ENCODE measurements around the gene SPINK13. TPM values are rescaled to one million over a fixed set of nuclear protein-coding genes. Genes with fewer than 3 reads are reported as not detected.

Gene SPINK13
- not detected for polyA plus RNA-seq (2013, experiment 1 of 2)
- polyA plus RNA-seq (2013, experiment 2 of 2): not detected

GRCh38 chr5:148268566-148268965 is at the start of gene SPINK13:
TSS of gene SPINK13 (plus strand) at chr5:148268794. CDS start at chr5:148270073, 1,279 bp downstream.
- Histone ChIP-seq H3K9ac (ENCODE audit: low read depth, low read length, poor library complexity) (no peak within 1 kb of the TSS), H3K4ac (ENCODE audit: low read length) (no peak within 1 kb of the TSS), H3K18ac (ENCODE audit: low read length) (no peak within 1 kb of the TSS), H2BK12ac (ENCODE audit: low read length) (no peak within 1 kb of the TSS), H3K4me1 (ENCODE audit: control insufficient read depth in 2 of 2, insufficient read depth in 1 of 2, low read depth in 1 of 2, low read length in 2 of 2) (no peaks in the 10 kb centered on the region), H4K91ac (ENCODE audit: low read depth, low read length, poor library complexity) (no peak within 1 kb of the TSS), H3K14ac (ENCODE audit: low read length) (no peak within 1 kb of the TSS), H2AFZ (ENCODE audit: low read length) (no peak within 1 kb of the TSS), H2AK5ac (ENCODE audit: low read depth, low read length) (no peak within 1 kb of the TSS), H3K79me1 (ENCODE audit: low read depth, low read length) (no peaks in the 10 kb centered on the region), H3K27ac (replicated peaks; ENCODE audit: low read length) (no peak within 1 kb of the TSS), H3K27me3 (ENCODE audit: control insufficient read depth in 3 of 3, insufficient read depth in 3 of 3, low read depth in 1 of 3, low read length in 3 of 3) (no peaks in the 10 kb centered on the region), H3K36me3 (replicated peaks in 1 of 2; ENCODE audit: control insufficient read depth in 2 of 2, insufficient read depth in 2 of 2, low read length in 2 of 2) (no peaks in the 10 kb centered on the region), H3K4me3 (ENCODE audit: low read length in 2 of 2) (no peak within 1 kb of the TSS), H2BK120ac (ENCODE audit: low read depth, low read length) (no peak within 1 kb of the TSS), H3K4me2 (ENCODE audit: insufficient read depth, low read length, poor library complexity, severe bottlenecking) (no peak within 1 kb of the TSS), H4K8ac (ENCODE audit: low read depth, low read length) (no peak within 1 kb of the TSS), H2BK5ac (ENCODE audit: low read length) (no peak within 1 kb of the TSS), H3K23ac (ENCODE audit: low read depth, low read length, poor library complexity) (no peak within 1 kb of the TSS), H2BK15ac (ENCODE audit: low read length) (no peak within 1 kb of the TSS), H3K9me3 (replicated peaks in 1 of 2; ENCODE audit: control insufficient read depth in 2 of 2, insufficient read depth in 1 of 2, low read depth in 1 of 2, low read length in 2 of 2) (no peaks in the 10 kb centered on the region)
- no CpG with 5 or more reads among the region's 4 CpGs for WGBS, 2 donors (ENCODE audit: extremely low coverage in 2 of 2, insufficient read length in 2 of 2, insufficient replicate concordance in 1 of 2)
- no peak for DNase-seq (ENCODE audit: low spot score)

DNA sequence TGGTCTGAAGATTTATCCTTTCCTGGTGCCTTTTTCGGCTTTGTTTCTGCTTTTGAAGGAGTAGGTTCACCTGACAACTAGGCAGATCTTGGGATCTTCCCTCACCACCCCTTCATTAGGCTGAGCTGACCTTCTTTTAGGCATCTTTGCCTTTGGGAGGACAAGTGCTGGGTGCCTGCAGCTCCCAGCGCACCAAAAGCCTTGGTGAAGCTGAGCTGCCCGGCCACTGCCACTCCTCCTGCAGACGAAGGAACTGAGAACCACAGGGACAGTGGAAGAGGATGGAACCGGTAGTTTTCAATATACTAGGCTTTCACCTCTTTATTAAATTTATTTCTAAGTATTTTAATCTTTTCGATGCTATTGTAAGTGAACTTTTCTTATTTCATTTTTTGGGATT is 47.1 kb upstream of the SPINK13 start:
- H3K23ac ChIP-seq (ENCODE audit: low read depth, low read length, poor library complexity): no peak overlapping the region
- no peak overlapping the region for H2BK15ac ChIP-seq (ENCODE audit: low read length)
- no peak overlapping the region for H3K4me3 ChIP-seq (ENCODE audit: low read length in 2 of 2)
- H2AFZ ChIP-seq (ENCODE audit: low read length): no peak overlapping the region
- H3K9me3 ChIP-seq (replicated peaks in 1 of 2; ENCODE audit: control insufficient read depth in 2 of 2, insufficient read depth in 1 of 2, low read depth in 1 of 2, low read length in 2 of 2): no peaks in the 10 kb centered on the region
- H2BK12ac ChIP-seq (ENCODE audit: low read length): no peak overlapping the region
- H4K91ac ChIP-seq (ENCODE audit: low read depth, low read length, poor library complexity): no peak overlapping the region
- H2BK5ac ChIP-seq (ENCODE audit: low read length): no peak overlapping the region
- H3K14ac ChIP-seq (ENCODE audit: low read length): no peak overlapping the region
- H4K8ac ChIP-seq (ENCODE audit: low read depth, low read length): no peak overlapping the region
- H3K9ac ChIP-seq (ENCODE audit: low read depth, low read length, poor library complexity): no peak overlapping the region
- no peaks in the 10 kb centered on the region for H3K36me3 ChIP-seq (replicated peaks in 1 of 2; ENCODE audit: control insufficient read depth in 2 of 2, insufficient read depth in 2 of 2, low read length in 2 of 2)
- no peak overlapping the region for H2BK120ac ChIP-seq (ENCODE audit: low read depth, low read length)
- H2AK5ac ChIP-seq (ENCODE audit: low read depth, low read length): no peak overlapping the region
- H3K4me2 ChIP-seq (ENCODE audit: insufficient read depth, low read length, poor library complexity, severe bottlenecking): no peak overlapping the region
- H3K27ac ChIP-seq (replicated peaks; ENCODE audit: low read length): no peak overlapping the region
- peaks cover 2% of the 10 kb centered on the region for H3K79me1 ChIP-seq (ENCODE audit: low read depth, low read length)
- H3K27me3 ChIP-seq (ENCODE audit: control insufficient read depth in 3 of 3, insufficient read depth in 3 of 3, low read depth in 1 of 3, low read length in 3 of 3): no peaks in the 10 kb centered on the region
- no peak overlapping the region for H3K18ac ChIP-seq (ENCODE audit: low read length)
- WGBS, 2 donors (ENCODE audit: extremely low coverage in 2 of 2, insufficient read length in 2 of 2, insufficient replicate concordance in 1 of 2): no CpG with 5 or more reads among the region's 6 CpGs
- no peaks in the 10 kb centered on the region for H3K4me1 ChIP-seq (ENCODE audit: control insufficient read depth in 2 of 2, insufficient read depth in 1 of 2, low read depth in 1 of 2, low read length in 2 of 2)
- no peak for DNase-seq (ENCODE audit: low spot score)
- H3K4ac ChIP-seq (ENCODE audit: low read length): no peak overlapping the region

- peaks cover 2% of the 10 kb centered on the region for H3K79me1 ChIP-seq (ENCODE audit: low read depth, low read length)
- no peak overlapping the region for H2BK12ac ChIP-seq (ENCODE audit: low read length)
- H3K18ac ChIP-seq (ENCODE audit: low read length): no peak overlapping the region
- H3K23ac ChIP-seq (ENCODE audit: low read depth, low read length, poor library complexity): no peak overlapping the region
- no peak overlapping the region for H2BK120ac ChIP-seq (ENCODE audit: low read depth, low read length)
- H4K8ac ChIP-seq (ENCODE audit: low read depth, low read length): no peak overlapping the region
- no peaks in the 10 kb centered on the region for H3K4me1 ChIP-seq (ENCODE audit: control insufficient read depth in 2 of 2, insufficient read depth in 1 of 2, low read depth in 1 of 2, low read length in 2 of 2)
- H3K27me3 ChIP-seq (ENCODE audit: control insufficient read depth in 3 of 3, insufficient read depth in 3 of 3, low read depth in 1 of 3, low read length in 3 of 3): no peaks in the 10 kb centered on the region
- no peak overlapping the region for H2AFZ ChIP-seq (ENCODE audit: low read length)
- no peaks in the 10 kb centered on the region for H3K9me3 ChIP-seq (replicated peaks in 1 of 2; ENCODE audit: control insufficient read depth in 2 of 2, insufficient read depth in 1 of 2, low read depth in 1 of 2, low read length in 2 of 2)
- H4K91ac ChIP-seq (ENCODE audit: low read depth, low read length, poor library complexity): no peak overlapping the region
- no peak overlapping the region for H2BK5ac ChIP-seq (ENCODE audit: low read length)
- no peak overlapping the region for H2AK5ac ChIP-seq (ENCODE audit: low read depth, low read length)
- no peak for DNase-seq (ENCODE audit: low spot score)
- no peak overlapping the region for H3K4ac ChIP-seq (ENCODE audit: low read length)
- H2BK15ac ChIP-seq (ENCODE audit: low read length): no peak overlapping the region
- H3K14ac ChIP-seq (ENCODE audit: low read length): no peak overlapping the region
- WGBS, 2 donors (ENCODE audit: extremely low coverage in 2 of 2, insufficient read length in 2 of 2, insufficient replicate concordance in 1 of 2): no CpG with 5 or more reads among the region's 2 CpGs
- no peak overlapping the region for H3K4me3 ChIP-seq (ENCODE audit: low read length in 2 of 2)
- no peaks in the 10 kb centered on the region for H3K36me3 ChIP-seq (replicated peaks in 1 of 2; ENCODE audit: control insufficient read depth in 2 of 2, insufficient read depth in 2 of 2, low read length in 2 of 2)
- H3K27ac ChIP-seq (replicated peaks; ENCODE audit: low read length): no peak overlapping the region
- H3K4me2 ChIP-seq (ENCODE audit: insufficient read depth, low read length, poor library complexity, severe bottlenecking): no peak overlapping the region
- no peak overlapping the region for H3K9ac ChIP-seq (ENCODE audit: low read depth, low read length, poor library complexity)
Observed at GRCh38 chr5:148224117-148224742, 44.4 kb upstream of the SPINK13 start.

GRCh38 chr5:148228392-148228984 is 40.1 kb upstream of the SPINK13 start:
- Histone ChIP-seq H2BK5ac (ENCODE audit: low read length) (no peak overlapping the region), H2BK12ac (ENCODE audit: low read length) (no peak overlapping the region), H2AK5ac (ENCODE audit: low read depth, low read length) (no peak overlapping the region), H3K14ac (ENCODE audit: low read length) (no peak overlapping the region), H3K4ac (ENCODE audit: low read length) (no peak overlapping the region), H4K8ac (ENCODE audit: low read depth, low read length) (no peak overlapping the region), H3K9ac (ENCODE audit: low read depth, low read length, poor library complexity) (no peak overlapping the region), H3K4me3 (ENCODE audit: low read length in 2 of 2) (no peak overlapping the region), H3K27me3 (ENCODE audit: control insufficient read depth in 3 of 3, insufficient read depth in 3 of 3, low read depth in 1 of 3, low read length in 3 of 3) (no peaks in the 10 kb centered on the region), H3K27ac (replicated peaks; ENCODE audit: low read length) (no peak overlapping the region), H3K9me3 (replicated peaks in 1 of 2; ENCODE audit: control insufficient read depth in 2 of 2, insufficient read depth in 1 of 2, low read depth in 1 of 2, low read length in 2 of 2) (no peaks in the 10 kb centered on the region), H3K79me1 (ENCODE audit: low read depth, low read length) (no peaks in the 10 kb centered on the region), H3K36me3 (replicated peaks in 1 of 2; ENCODE audit: control insufficient read depth in 2 of 2, insufficient read depth in 2 of 2, low read length in 2 of 2) (no peaks in the 10 kb centered on the region), H3K23ac (ENCODE audit: low read depth, low read length, poor library complexity) (no peak overlapping the region), H3K4me2 (ENCODE audit: insufficient read depth, low read length, poor library complexity, severe bottlenecking) (no peak overlapping the region), H2BK120ac (ENCODE audit: low read depth, low read length) (no peak overlapping the region), H2AFZ (ENCODE audit: low read length) (no peak overlapping the region), H3K18ac (ENCODE audit: low read length) (no peak overlapping the region), H3K4me1 (ENCODE audit: control insufficient read depth in 2 of 2, insufficient read depth in 1 of 2, low read depth in 1 of 2, low read length in 2 of 2) (no peaks in the 10 kb centered on the region), H4K91ac (ENCODE audit: low read depth, low read length, poor library complexity) (no peak overlapping the region), H2BK15ac (ENCODE audit: low read length) (no peak overlapping the region)
- no peak for DNase-seq (ENCODE audit: low spot score)
- no CpG with 5 or more reads among the region's 3 CpGs for WGBS, 2 donors (ENCODE audit: extremely low coverage in 2 of 2, insufficient read length in 2 of 2, insufficient replicate concordance in 1 of 2)

Data from neuronal stem cell (in vitro differentiated cells).